ENCODE data around the gene ZBTB7C. TPM values are rescaled to one million over a fixed set of nuclear protein-coding genes. Genes with fewer than 3 reads are reported as not detected.

The ZBTB7C gene
- total RNA-seq, 1 experiment from 2014 or later: 0.18 TPM

GRCh38 chr18:48006415-48007175 lies 402.6 kb downstream of the ZBTB7C start:
- Histone ChIP-seq H3K4me3 (ENCODE audit: low read depth, low read length) (no peak overlapping the region), H3K27me3 (replicated peaks; ENCODE audit: control insufficient read depth, insufficient read depth, low read length) (no peaks in the 10 kb centered on the region), H3K9me3 (no peaks in the 10 kb centered on the region), H3K36me3 (ENCODE audit: control insufficient read depth, insufficient read depth, low read length) (no peaks in the 10 kb centered on the region), H3K4me1 (no peaks in the 10 kb centered on the region)
- DNase-seq: no peak
- Mint-ChIP-seq H3K27me3 (ENCODE audit: insufficient read depth, unreplicated experiment) (no peaks in the 10 kb centered on the region), H3K9me3 (ENCODE audit: unreplicated experiment) (no peaks in the 10 kb centered on the region), H3K36me3 (ENCODE audit: insufficient read depth, unreplicated experiment) (no peaks in the 10 kb centered on the region), H3K4me1 (ENCODE audit: low read depth, unreplicated experiment) (no peaks in the 10 kb centered on the region), H3K27ac (ENCODE audit: unreplicated experiment) (no peak overlapping the region), H3K4me3 (ENCODE audit: unreplicated experiment) (no peak overlapping the region)
- ChIA-PET POLR2A (no interaction called here), CTCF (no interaction called here)
- TF ChIP-seq CTCF (IDR thresholded peaks at IDR 0.05; ENCODE audit: insufficient read depth in 1 of 2, low read depth in 1 of 2, low read length in 1 of 2, severe bottlenecking in 1 of 2, unreplicated experiment in 1 of 2): no peak
- BruUV-seq (replicated peaks): no TSS peak
- intact Hi-C loops (cut with micrococcal nuclease; ENCODE audit: unreplicated experiment): no loop called here

- no peak overlapping the region for H3K4me3 Mint-ChIP-seq (ENCODE audit: unreplicated experiment)
- H3K27ac Mint-ChIP-seq (ENCODE audit: unreplicated experiment): no peak overlapping the region
- no peaks in the 10 kb centered on the region for H3K36me3 Mint-ChIP-seq (ENCODE audit: insufficient read depth, unreplicated experiment)
- H3K9me3 Mint-ChIP-seq (ENCODE audit: unreplicated experiment): no peaks in the 10 kb centered on the region
- CTCF ChIA-PET: no interaction called here
- no peaks in the 10 kb centered on the region for H3K4me1 Mint-ChIP-seq (ENCODE audit: low read depth, unreplicated experiment)
- POLR2A ChIA-PET: no interaction called here
- H3K9me3 ChIP-seq: no peaks in the 10 kb centered on the region
- no peaks in the 10 kb centered on the region for H3K27me3 ChIP-seq (replicated peaks; ENCODE audit: control insufficient read depth, insufficient read depth, low read length)
- BruUV-seq (replicated peaks): no TSS peak
- no peak overlapping the region for H3K4me3 ChIP-seq (ENCODE audit: low read depth, low read length)
- H3K27me3 Mint-ChIP-seq (ENCODE audit: insufficient read depth, unreplicated experiment): no peaks in the 10 kb centered on the region
- intact Hi-C loops (cut with micrococcal nuclease; ENCODE audit: unreplicated experiment): no loop called here
- no peaks in the 10 kb centered on the region for H3K4me1 ChIP-seq
- H3K36me3 ChIP-seq (ENCODE audit: control insufficient read depth, insufficient read depth, low read length): no peaks in the 10 kb centered on the region
- no peak for DNase-seq
- TF ChIP-seq CTCF (IDR thresholded peaks at IDR 0.05; ENCODE audit: insufficient read depth in 1 of 2, low read depth in 1 of 2, low read length in 1 of 2, severe bottlenecking in 1 of 2, unreplicated experiment in 1 of 2): no peak
These were observed 404.6 kb downstream of the ZBTB7C start for GRCh38 chr18:48004577-48004976.

- no peak for DNase-seq
- no peak overlapping the region for H3K4me3 Mint-ChIP-seq (ENCODE audit: unreplicated experiment)
- no TSS peak for BruUV-seq (replicated peaks)
These were observed 405.5 kb downstream of the ZBTB7C start for GRCh38 chr18:48003426-48004349.

More at GRCh38 chr18:48003426-48004349, 405.5 kb downstream of the ZBTB7C start:
- H3K36me3 ChIP-seq (ENCODE audit: control insufficient read depth, insufficient read depth, low read length): no peaks in the 10 kb centered on the region
- no peak overlapping the region for H3K27ac Mint-ChIP-seq (ENCODE audit: unreplicated experiment)
- no peaks in the 10 kb centered on the region for H3K9me3 ChIP-seq
- intact Hi-C loops (cut with micrococcal nuclease; ENCODE audit: unreplicated experiment): no loop called here
- H3K4me1 ChIP-seq: no peaks in the 10 kb centered on the region
- no peaks in the 10 kb centered on the region for H3K9me3 Mint-ChIP-seq (ENCODE audit: unreplicated experiment)
- no peak for TF ChIP-seq CTCF (IDR thresholded peaks at IDR 0.05; ENCODE audit: insufficient read depth in 1 of 2, low read depth in 1 of 2, low read length in 1 of 2, severe bottlenecking in 1 of 2, unreplicated experiment in 1 of 2)
- H3K4me3 ChIP-seq (ENCODE audit: low read depth, low read length): no peak overlapping the region
- no peaks in the 10 kb centered on the region for H3K27me3 Mint-ChIP-seq (ENCODE audit: insufficient read depth, unreplicated experiment)
- CTCF ChIA-PET: no interaction called here
- POLR2A ChIA-PET: no interaction called here
- no peaks in the 10 kb centered on the region for H3K36me3 Mint-ChIP-seq (ENCODE audit: insufficient read depth, unreplicated experiment)
- no peaks in the 10 kb centered on the region for H3K4me1 Mint-ChIP-seq (ENCODE audit: low read depth, unreplicated experiment)
- no peaks in the 10 kb centered on the region for H3K27me3 ChIP-seq (replicated peaks; ENCODE audit: control insufficient read depth, insufficient read depth, low read length)
